Renal cortical epithelial cell (primary cell): Measurements from ENCODE around the gene JMJD4. TPM values are rescaled to one million over a fixed set of nuclear protein-coding genes. Genes with fewer than 3 reads are reported as not detected.

Experiments
- DNase-seq: peaks from one replicate; pipeline ENCODE4 v3.0.0-alpha.2; 2011; ENCODE audit warnings: low read depth
- total RNA-seq: library from RNA; depleted of rRNA; stranded (reverse); fragments of >200 nt; gene quantifications from 2 replicates; pipeline ENCODE4 v1.2.3, GENCODE V29; 2014

The JMJD4 gene
- total RNA-seq, 1 donor from 2014 or later, result 22.2 TPM

- DNase-seq, result no peak
These were observed 49.3 kb downstream of the JMJD4 start for GRCh38 chr1:227685807-227686206.

Other genes starting within 250 kb of the JMJD4 start
- 8.2 and 11.7 TPM in 2 replicates for gene ZNF678, start 171.7 kb downstream of the JMJD4 start, total RNA-seq
- 44.1 and 65.5 TPM in 2 replicates for gene SNAP47, start 133 bp upstream of the JMJD4 start, total RNA-seq
- gene PRSS38, start 80.4 kb upstream of the JMJD4 start, total RNA-seq, result not detected in 2 replicates
- gene WNT9A, start 212.6 kb upstream of the JMJD4 start, total RNA-seq, result 0.89 and 1.6 TPM in 2 replicates